8988T (cell line): ENCODE results near the gene STARD10.
A peak's percentile ranks its signal among the peaks of the same experiment; 100 is the strongest.
"Not testable (repeated sequence)": the region's sequence is repeated elsewhere in the genome, so short reads cannot be mapped to it uniquely, and the experiment has no call there.

Experiments used
- DNase-seq: peaks from one replicate; pipeline ENCODE4 v3.0.0; 2011

Gene STARD10

DNA sequence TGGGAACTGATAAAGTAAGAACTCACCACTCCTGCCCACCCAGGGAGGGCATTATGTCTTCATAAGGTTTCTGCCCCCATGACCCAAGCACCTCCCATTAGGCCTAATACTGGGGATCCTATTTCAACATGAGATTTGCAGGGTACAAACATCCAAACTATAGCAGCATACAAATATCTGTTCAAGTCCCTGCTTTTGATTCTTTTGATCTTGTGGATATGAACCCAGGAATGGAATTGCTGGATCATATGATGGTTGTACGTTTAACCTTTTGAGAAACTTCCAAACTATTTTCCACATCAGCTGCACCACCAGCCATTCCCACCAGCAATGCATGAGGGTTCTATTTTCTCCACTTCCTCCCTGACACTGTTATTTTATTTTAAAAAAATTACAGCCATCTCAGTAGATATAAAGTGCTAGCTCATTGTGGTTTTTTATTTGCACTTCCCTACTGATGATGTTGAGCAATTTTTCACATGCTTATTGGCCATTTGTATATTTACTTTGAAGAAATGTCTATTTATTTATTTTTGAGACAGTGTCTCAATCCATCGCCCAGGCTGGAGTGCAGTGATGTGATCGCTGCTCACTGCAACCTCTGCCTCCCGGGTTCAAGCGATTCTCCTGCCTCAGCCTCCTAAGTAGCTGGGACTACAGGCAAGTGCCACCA lies 13.3 kb upstream of the STARD10 start:
- no peak for DNase-seq

DNA sequence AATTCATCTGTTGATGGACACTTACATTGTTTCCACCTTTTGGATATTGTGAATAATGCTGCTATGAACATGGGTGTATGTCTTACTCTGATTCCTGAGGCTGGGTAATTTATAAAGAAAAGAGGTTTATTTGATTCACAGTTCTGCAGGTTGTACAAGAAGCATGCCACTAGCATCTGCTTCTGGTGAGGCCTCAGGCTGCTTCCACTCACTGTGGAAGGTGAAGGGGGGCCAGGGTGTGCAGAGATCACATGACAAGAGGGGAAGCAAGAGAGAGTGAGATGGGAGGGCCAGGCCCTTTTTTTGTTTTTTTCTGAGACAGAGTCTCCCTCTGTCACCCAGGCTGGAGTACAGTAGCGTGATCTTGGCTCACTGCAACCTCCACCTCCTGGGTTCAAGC lies 12.5 kb upstream of the STARD10 start:
- DNase-seq = not testable (repeated sequence)

- no peak for DNase-seq
These were observed 11.4 kb upstream of the STARD10 start for GRCh38 chr11:72805216-72805615.

- DNase-seq = no peak
These were observed 9.0 kb upstream of the STARD10 start for GRCh38 chr11:72802822-72803221.

DNA sequence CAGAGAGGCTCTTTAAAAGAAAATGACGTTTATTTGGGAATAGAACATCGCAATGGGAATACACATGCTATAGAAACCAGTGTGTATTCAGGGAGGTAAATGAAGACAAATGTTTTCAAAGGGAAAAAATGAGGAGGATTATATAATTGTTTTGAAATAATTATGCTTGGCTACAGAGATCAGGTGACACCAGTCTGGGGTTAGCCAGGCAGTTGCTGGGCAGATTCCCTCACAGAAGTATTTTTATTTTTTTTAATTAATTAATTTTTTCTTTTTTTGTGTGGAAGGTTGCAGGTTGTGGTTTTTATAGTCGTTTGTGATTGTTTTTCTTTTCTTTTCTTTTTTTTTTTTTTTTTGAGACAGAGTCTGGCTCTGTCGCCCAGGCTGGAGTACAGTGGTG lies 5.6 kb upstream of the STARD10 start:
- DNase-seq = no peak

DNA sequence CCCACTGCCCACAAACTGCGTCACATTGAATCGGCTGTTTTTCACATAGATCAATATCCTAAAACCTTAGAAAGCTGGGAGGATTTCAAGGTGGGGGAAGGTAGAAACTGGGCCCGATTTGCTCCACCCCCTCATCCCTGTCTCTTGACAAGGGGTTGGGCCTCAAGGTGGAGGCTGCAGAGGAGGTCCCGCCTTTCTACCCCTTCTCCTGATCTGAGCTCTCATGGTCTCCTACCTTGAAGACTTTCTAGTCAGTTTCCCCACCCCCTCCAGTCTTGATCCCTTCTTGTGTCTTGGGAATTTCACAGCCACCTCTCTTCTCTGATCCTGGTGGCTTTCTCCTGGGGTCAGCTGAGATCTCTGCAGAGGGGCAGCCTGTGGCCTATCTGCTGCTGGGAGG lies 4.5 kb upstream of the STARD10 start:
- DNase-seq = no peak

- no peak for DNase-seq
These were observed 797 bp downstream of the STARD10 start for GRCh38 chr11:72793076-72793424.

GRCh38 chr11:72792437-72793021 lies 1.3 kb downstream of the STARD10 start:
- DNase-seq = no peak

- DNase-seq = not testable (repeated sequence)
These were observed 2.6 kb downstream of the STARD10 start for GRCh38 chr11:72791228-72791627.

DNA sequence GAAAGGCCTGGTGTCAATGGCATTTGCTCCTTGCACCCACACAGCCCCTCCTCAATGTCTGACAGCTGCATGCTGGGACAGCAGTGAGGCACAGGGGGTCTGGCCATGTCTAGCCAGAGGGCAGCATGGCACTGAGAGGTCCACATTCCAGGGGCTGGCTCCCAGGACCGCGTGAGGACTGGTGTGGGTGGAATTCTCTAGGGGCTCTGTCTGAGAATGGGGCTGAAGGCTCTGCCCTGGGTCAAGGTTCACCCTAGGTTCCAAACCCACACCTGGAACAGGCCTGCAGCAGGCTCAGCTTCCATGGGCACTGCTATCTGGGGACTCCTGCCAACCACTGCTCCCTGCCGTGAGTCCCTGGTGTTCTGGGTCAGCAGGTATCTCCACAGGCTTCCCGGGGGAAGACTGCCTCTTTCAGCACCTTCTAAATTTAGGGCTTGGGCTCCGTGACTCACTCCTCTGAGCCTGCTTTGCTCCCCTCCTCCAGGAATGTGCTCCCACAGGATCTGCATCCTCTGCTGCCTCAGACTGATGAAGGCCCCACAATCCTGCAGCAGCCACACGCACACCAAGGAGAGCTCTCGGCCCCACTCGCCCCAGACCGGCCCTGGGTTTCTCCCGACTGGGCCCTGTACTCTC lies 4.2 kb downstream of the STARD10 start:
- DNase-seq = no peak

- DNase-seq = peak; percentile 5
These were observed 5.6 kb downstream of the STARD10 start for GRCh38 chr11:72788241-72788640.

GRCh38 chr11:72787216-72788104 lies 6.4 kb downstream of the STARD10 start:
- peak; percentile 86 for DNase-seq

DNA sequence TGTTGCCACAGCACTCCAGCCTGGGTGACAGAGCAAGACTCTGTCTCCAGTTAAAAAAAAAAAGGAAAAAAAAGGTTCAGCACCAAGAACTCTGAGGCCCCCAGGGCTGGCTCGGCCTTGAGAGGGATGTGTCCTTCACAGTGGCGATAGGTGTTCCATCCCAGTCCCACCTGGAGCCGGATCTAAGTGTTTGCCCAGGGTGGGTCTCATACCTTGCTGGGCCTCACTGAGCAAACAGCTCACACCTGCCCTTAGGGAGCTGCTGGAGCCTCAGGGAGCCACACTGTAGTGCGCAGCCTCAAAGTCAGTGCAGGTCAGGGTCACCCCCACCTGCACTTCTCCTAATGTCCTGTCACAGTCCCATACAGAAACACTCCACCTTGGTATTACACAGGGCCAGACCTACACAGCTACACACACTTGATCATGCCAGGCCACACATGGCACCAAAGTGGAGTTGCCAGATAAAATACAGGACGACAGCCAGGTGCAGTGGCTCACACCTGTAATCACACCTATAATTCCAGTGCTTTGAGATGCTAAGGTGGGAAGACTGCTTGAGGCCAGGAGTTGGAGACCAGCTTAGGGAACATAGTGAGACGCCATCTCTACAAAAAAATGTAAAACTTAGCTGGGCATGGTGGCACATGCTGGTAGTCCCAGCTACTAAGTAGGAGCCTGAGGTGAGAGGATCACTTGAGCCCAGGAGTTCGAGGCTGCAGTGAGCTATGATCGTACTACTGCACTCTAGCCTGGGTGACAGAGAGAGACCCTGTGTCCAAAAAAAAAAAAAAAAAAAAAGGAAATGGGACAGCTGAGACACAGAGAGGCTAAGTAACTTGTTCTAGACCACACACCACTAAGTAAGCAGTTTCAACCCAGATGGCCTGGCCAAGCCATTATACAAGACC lies 7.3 kb downstream of the STARD10 start:
- DNase-seq = no peak

DNA sequence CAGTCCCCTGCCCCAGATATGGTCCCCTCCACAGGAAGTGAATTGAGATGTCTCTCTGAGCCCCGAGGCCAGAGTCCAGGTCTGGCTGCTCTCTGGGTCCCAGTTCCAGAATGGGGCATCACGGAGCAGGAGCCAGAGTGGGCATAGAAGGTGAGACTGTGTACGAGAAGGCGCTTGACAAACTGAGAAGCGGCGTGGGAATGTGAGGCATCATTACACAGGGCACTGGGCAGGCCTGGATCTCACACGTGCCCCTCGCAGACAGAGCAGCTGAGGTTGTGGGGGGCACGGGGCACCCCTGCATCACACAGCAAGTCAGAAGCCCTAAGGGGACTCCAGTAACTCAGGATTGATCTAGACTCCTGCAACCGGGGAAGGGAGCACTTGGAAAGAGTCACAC lies 9.2 kb downstream of the STARD10 start:
- DNase-seq = peak; percentile 23

GRCh38 chr11:72783144-72783905 lies 10.5 kb downstream of the STARD10 start:
- peak; percentile 16 for DNase-seq

DNA sequence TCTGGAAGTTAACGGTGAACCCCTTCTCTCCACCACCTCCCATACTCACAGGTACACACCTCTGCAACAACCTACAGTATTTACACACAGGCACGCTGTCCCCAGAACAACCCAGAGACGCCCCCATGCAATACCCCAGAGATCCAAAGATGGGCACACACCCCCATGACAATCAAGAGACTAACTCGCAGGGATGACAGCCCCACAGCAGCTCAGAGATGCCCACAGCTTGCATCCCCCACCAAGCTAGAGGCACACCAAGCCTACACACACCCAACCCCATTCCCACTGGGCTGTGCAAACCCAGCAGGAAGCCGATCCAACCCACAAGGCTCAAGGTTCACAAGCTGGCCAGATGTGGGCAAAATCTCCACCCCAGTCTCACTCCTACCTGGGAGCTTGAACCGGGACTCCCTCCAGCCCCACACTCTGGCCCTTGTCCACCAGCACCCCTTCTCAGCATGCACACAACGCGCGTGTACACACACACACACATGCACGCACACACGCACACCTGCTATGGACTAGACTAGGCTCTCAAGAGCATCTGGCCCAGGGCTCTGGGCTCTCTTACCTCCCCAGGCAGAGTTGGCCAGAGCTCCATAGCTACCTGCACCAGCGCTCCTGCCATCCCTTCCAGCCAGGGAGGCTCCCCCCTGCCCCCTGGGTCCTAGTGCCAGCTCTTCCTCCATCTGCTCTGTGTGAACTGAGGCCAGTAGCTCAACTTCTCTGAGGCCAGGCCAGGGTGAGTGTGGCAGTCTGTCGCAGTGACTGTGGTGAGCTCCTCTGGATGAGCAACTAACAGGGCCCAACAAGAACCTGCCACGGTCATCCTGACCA lies 11.5 kb downstream of the STARD10 start:
- DNase-seq = peak; percentile 88

DNA sequence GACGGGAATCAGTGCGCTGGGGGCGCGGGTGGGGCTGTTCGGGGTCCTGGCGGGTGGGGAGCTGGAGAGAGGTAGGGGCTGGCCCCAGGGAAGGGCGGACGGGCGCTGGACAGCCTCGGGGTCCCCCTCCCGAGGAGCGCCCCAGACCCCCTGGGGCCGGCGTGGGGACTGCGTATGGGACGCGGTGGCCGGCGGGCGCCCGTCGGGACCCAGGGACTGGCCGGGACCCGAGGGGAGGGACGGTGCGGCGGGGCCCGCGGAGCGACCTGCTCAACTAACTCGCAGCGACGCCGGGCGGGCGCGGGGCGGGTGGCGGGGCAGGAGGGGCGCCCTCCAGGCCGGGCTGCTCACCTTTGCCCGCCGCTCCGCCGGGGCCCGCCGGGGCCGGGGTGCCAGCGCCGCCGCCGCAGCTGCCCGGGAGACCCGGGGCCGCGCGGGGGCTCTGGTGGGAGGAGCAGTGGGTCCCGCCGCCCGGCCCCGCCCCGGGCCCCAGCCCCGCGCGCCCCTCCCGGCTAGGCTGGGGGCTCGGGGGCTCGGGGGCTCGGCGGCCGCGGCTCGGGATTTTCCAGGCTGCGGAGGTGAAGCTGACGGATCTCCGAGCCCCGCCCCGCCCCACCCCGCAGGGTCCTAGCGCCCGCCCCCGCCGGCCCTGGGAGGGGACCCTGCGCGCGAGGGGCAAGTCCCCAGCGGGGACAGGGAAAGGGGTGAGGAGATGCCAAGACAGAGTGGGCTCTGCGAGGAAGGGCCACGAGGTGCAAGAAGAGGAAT lies 12.3 kb downstream of the STARD10 start:
- DNase-seq = peak; percentile 97

GRCh38 chr11:72781063-72781312 lies 12.9 kb downstream of the STARD10 start:
- DNase-seq = no peak

DNA sequence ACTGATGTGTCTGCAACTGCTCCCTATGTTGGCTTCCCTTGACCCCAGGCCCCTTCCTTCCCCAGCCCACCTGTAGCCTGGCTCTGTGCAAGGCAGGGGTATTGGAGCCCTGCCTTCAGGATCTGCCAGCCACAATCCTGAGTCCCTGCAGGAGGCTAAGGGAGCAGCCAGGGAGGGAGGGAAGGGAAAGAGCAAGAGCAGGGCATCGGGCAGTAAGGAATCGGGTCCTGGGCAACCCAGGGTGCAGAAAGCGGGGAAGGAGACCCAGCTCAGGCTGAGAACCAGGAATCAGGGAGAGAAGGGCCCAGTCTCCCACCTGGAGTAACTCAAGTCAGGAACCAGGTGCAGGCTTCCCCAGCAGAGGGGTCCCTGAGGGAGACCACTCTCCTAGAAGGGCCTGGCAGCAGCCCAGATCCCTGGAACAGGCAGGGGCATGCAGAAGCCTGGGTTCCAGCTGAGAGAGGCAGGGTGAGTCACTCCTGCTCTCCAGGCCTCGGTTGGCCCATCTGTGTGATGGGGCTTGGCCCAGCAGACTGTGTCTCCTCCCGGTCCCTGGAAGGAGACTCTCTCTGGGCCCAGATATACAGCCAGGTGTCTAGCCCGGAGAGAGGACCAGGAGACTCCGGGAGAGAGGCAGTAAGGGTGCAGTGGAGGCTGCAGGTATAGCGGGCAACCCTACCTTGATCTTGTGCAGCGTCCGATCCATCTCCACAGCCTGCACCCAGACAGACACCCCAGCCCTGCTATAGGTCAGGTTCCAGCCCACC lies 13.4 kb downstream of the STARD10 start:
- peak; percentile 73 for DNase-seq
